Peyer's patch (tissue), 4 donors: ENCODE measurements around the gene OR6S1.
"Not testable (repeated sequence)": the region's sequence is repeated elsewhere in the genome, so short reads cannot be mapped to it uniquely, and the experiment has no call there.

ENCODE experiments used
- POLR2A ChIP-seq, 2 donors: fragments of 450-650 bp; IDR thresholded peaks; one replicate each; pipeline ENCODE4 v1.5.1; 2017; ENCODE audit warnings: antibody characterized with exemption in 2 of 2, mild to moderate bottlenecking in 2 of 2, moderate library complexity in 2 of 2
- TF ChIP-seq, protein P1 (sequence below), 6 experiments: fragments of 450-650 bp in 4 of 6; fragments of 200-600 bp in 2 of 6; sonication (generic) in 1 of 6; IDR thresholded peaks; one replicate each; pipeline ENCODE4 v1.5.1; 2017 to 2019; ENCODE audit warnings: antibody characterized with exemption in 6 of 6, mild to moderate bottlenecking in 3 of 6, moderate library complexity in 1 of 6

DNA sequence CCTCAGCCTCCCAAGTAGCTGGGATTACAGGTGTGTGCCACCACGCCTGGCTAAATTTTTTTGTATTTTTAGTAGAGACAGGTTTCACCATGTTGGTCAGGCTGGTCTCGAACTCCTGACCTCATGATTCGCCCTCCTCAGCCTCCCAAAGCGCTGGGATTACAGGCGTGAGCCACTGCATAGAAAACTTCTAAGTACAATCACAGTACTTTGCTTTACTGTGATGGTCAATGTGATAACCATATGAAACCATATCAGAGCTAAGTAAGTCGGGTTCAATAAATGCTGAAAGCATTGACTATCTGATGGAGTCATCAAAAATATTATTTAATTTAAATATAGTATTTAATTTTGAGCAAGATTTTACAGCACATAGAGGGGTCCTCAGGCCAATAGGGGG lies 21.8 kb downstream of the OR6S1 start:
- TF ChIP-seq, protein P1, sequence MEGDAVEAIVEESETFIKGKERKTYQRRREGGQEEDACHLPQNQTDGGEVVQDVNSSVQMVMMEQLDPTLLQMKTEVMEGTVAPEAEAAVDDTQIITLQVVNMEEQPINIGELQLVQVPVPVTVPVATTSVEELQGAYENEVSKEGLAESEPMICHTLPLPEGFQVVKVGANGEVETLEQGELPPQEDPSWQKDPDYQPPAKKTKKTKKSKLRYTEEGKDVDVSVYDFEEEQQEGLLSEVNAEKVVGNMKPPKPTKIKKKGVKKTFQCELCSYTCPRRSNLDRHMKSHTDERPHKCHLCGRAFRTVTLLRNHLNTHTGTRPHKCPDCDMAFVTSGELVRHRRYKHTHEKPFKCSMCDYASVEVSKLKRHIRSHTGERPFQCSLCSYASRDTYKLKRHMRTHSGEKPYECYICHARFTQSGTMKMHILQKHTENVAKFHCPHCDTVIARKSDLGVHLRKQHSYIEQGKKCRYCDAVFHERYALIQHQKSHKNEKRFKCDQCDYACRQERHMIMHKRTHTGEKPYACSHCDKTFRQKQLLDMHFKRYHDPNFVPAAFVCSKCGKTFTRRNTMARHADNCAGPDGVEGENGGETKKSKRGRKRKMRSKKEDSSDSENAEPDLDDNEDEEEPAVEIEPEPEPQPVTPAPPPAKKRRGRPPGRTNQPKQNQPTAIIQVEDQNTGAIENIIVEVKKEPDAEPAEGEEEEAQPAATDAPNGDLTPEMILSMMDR (IDR thresholded peaks at IDR 0.05): not testable (repeated sequence)
- not testable (repeated sequence) for TF ChIP-seq POLR2A (IDR thresholded peaks at IDR 0.05)
